NB4 (cell line): Measurements from ENCODE around the gene ARSB.

Source experiments
- DNase-seq: peaks from one replicate; pipeline ENCODE4 v3.0.0; 2010; ENCODE audit warnings: low read depth
- H3K4me3 ChIP-seq: one replicate; pipeline ENCODE4 v1.5.1; 2011; ENCODE audit warnings: mild to moderate bottlenecking, low read depth, low read length, moderate library complexity
- CTCF ChIP-seq: IDR thresholded peaks from one replicate; pipeline ENCODE4 v1.5.1; 2012; ENCODE audit warnings: low read depth, low read length
- MAX ChIP-seq: IDR thresholded peaks from 2 replicates; pipeline ENCODE4 v1.6.1; 2011; ENCODE audit warnings: low read depth, low read length
- MYC ChIP-seq: IDR thresholded peaks from 2 replicates; pipeline ENCODE4 v1.6.1; 2011; ENCODE audit warnings: low read depth, low read length
- POLR2A ChIP-seq: IDR thresholded peaks from 2 replicates; pipeline ENCODE4 v1.6.1; 2011; ENCODE audit warnings: mild to moderate bottlenecking; ENCODE audit not compliant: insufficient read length; ENCODE audit errors: extremely low read depth

Gene ARSB

GRCh38 chr5:78833284-78833683, 151.8 kb downstream of the ARSB start:
- no peak overlapping the region for H3K4me3 ChIP-seq
- no peak for DNase-seq
- TF ChIP-seq MYC, result no peak
- no peak for TF ChIP-seq MAX
- TF ChIP-seq CTCF, result no peak
- no peak for TF ChIP-seq POLR2A

DNA sequence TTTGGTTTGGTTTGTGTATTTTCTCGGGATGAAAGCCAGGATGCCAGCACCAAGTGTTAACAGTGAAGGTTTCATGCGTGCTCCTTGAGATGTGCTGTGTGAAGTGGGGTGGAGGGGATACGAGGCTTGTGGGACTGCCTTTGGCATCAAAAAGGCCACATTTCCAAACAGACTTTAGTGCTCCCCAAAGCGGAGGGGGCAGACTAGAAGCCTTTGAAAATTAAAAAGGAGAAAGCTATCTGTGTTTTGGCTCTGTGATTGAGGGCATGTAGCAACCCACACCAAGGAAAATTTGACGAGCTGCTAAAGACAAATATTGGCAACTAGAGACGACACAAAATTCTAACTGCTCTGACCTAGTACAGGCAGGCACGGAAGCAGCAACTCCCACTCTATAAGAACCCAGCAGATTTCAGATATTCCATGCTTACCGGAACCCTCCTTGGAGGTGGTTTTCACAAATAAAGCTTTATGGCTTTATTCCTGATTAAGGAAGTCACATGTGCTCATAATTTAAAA, 154.5 kb downstream of the ARSB start:
- DNase-seq, result no peak
- no peak for TF ChIP-seq CTCF
- no peak for TF ChIP-seq POLR2A
- no peak for TF ChIP-seq MYC
- TF ChIP-seq MAX, result no peak
- no peak overlapping the region for H3K4me3 ChIP-seq

GRCh38 chr5:78829811-78830527, 155.1 kb downstream of the ARSB start:
- DNase-seq, result no peak
- no peak overlapping the region for H3K4me3 ChIP-seq
- TF ChIP-seq POLR2A (no peak), MYC (no peak), MAX (no peak), CTCF (no peak)

GRCh38 chr5:78827725-78828124, 157.4 kb downstream of the ARSB start:
- DNase-seq, result no peak
- H3K4me3 ChIP-seq, result no peak overlapping the region
- TF ChIP-seq MAX (no peak), POLR2A (no peak), MYC (no peak), CTCF (no peak)

DNA sequence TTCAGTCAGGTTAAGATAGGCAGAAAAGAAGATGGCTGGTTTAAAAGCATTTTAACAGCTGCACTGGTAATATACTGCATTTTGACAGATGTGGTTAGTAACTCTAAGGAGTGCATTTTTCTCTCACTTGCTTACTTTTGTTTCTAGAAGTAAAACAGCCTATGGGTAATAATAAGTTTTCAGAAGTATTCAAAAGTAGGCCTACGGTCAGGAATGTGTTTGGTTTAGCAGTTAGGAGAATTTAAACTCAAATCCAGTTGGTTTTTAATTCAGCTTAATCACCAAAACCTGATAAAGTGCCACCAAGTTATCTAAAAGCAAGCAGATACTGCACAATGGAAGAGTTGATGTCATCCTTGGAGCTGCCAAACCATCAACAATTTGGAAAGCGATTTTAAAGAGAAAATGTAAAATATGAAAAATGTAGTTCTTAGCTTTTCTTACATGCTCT, 160.3 kb downstream of the ARSB start:
- DNase-seq, result no peak
- TF ChIP-seq MYC, result no peak
- no peak overlapping the region for H3K4me3 ChIP-seq

- H3K4me3 ChIP-seq, result no peak overlapping the region
- DNase-seq, result no peak
- TF ChIP-seq CTCF, result no peak
- TF ChIP-seq MAX, result no peak
- no peak for TF ChIP-seq POLR2A
- no peak for TF ChIP-seq MYC
These were observed 161.9 kb downstream of the ARSB start for GRCh38 chr5:78823196-78823595.
